K562 (cell line): ENCODE measurements around the gene EXOSC6. TPM values are rescaled to one million over a fixed set of nuclear protein-coding genes. Genes with fewer than 3 reads are reported as not detected.
A peak's percentile ranks its signal among the peaks of the same experiment; 100 is the strongest.

Experiments
- ATAC-seq: fragments of 200-7000 bp; cut with Tn5 transposase; 3 replicates; pipeline ENCODE4 v1.9.1; 2020; ENCODE audit warnings: moderate library complexity
- BruUV-seq: library from RNA; stranded (reverse); fragments of 400-500 nt; replicated peaks from 2 replicates; lab custom pipeline; 2021; lab: Mats Ljungman, UMichigan
- CTCF ChIA-PET: fragments of 300-600 bp; formaldehyde crosslinking; extraction: SDS; loops from one replicate; lab custom pipeline; 2021; ENCODE audit warnings: low intra/inter-chr PET ratio; lab: Yijun Ruan, JAX
- POLR2A ChIA-PET: fragments of 300-600, 350-650 bp; sonication (Branson Sonifier 250); formaldehyde crosslinking; extraction: SDS; loops from one replicate; lab custom pipeline; 2021; ENCODE audit warnings: antibody characterized with exemption, inconsistent platforms; lab: Yijun Ruan, JAX
- DNase-seq, 4 experiments: peaks; one replicate each; pipeline versions ENCODE4 v3.0.0 to v3.0.0-alpha.2; 2011 to 2018; ENCODE audit warnings: low spot score in 3 of 4, mixed read lengths in 3 of 4; ENCODE audit errors: extremely low read depth in 1 of 4
- FAIRE-seq: peaks from 2 replicates; lab custom pipeline; 2011; peaks lifted over from hg19 to GRCh38; lab: Jason Lieb, UNC
- H2AFZ ChIP-seq: 2 replicates; pipeline ENCODE4 v1.6.0; 2011; ENCODE audit warnings: low read depth, low read length, control low read depth, inconsistent platforms
- H3K27ac ChIP-seq: fragments of 200-600 bp; 3 replicates; pipeline ENCODE4 v1.8.0; 2011; ENCODE audit warnings: low read depth, mild to moderate bottlenecking, control low read depth, inconsistent platforms, low read length, moderate library complexity, mixed read lengths; ENCODE audit errors: extremely low read depth
- H3K27me3 ChIP-seq, 2 experiments: fragments of 300-600 bp in 1 of 2; 2 replicates in 1 of 2; 3 replicates in 1 of 2; pipeline versions ENCODE4 v1.6.0 to v1.8.0; 2011; ENCODE audit warnings: inconsistent platforms in 2 of 2, low read length in 2 of 2, mild to moderate bottlenecking in 1 of 2, mixed read lengths in 1 of 2, moderate library complexity in 1 of 2; ENCODE audit not compliant: control insufficient read depth in 2 of 2, insufficient read depth in 2 of 2
- H3K36me3 ChIP-seq: fragments of 300-600 bp; 3 replicates; pipeline ENCODE4 v1.8.0; 2011; ENCODE audit warnings: mild to moderate bottlenecking, low read length, inconsistent platforms; ENCODE audit not compliant: control insufficient read depth, insufficient read depth
- H3K4me1 ChIP-seq, 2 experiments: fragments of 200-600 bp in 1 of 2; replicated peaks in 1 of 2; 2 replicates in 1 of 2; 3 replicates in 1 of 2; pipeline versions ENCODE4 v1.5.1 to v1.8.0; 2011; ENCODE audit warnings: inconsistent platforms in 2 of 2, low read length in 2 of 2, mild to moderate bottlenecking in 1 of 2, mixed read lengths in 1 of 2, moderate library complexity in 1 of 2; ENCODE audit not compliant: control insufficient read depth in 2 of 2, insufficient read depth in 2 of 2
- H3K4me2 ChIP-seq: 2 replicates; pipeline ENCODE4 v1.6.1; 2011; ENCODE audit warnings: low read length, control low read depth, inconsistent platforms, mixed read lengths; ENCODE audit not compliant: insufficient read depth
- H3K4me3 ChIP-seq: fragments of 200-600 bp; sonication (generic), shearing (Covaris generic); 2 replicates; pipeline ENCODE4 v1.5.1; 2016; ENCODE audit warnings: control low read depth, inconsistent platforms
- H3K79me2 ChIP-seq: fragments of 200-600 bp; 3 replicates; pipeline ENCODE4 v1.8.0; 2011; ENCODE audit warnings: low read length, inconsistent platforms; ENCODE audit not compliant: control insufficient read depth, insufficient read depth
- H3K9ac ChIP-seq, 2 experiments: 2 replicates each; pipeline versions ENCODE4 v1.6.0 to v1.6.1; 2011; ENCODE audit warnings: low read depth in 2 of 2, low read length in 2 of 2, control low read depth in 1 of 2, inconsistent platforms in 1 of 2, mild to moderate bottlenecking in 1 of 2, mixed read lengths in 1 of 2; ENCODE audit not compliant: insufficient read depth in 1 of 2
- H3K9me1 ChIP-seq: one replicate; pipeline ENCODE4 v1.6.0; 2011; ENCODE audit warnings: inconsistent platforms, mild to moderate bottlenecking, low read length, moderate library complexity; ENCODE audit not compliant: control insufficient read depth, insufficient read depth
- H3K9me3 ChIP-seq: replicated peaks from 2 replicates; pipeline ENCODE4 v1.5.1; 2011; ENCODE audit warnings: low read depth, low read length, inconsistent platforms; ENCODE audit not compliant: control insufficient read depth, insufficient read depth
- H4K20me1 ChIP-seq: replicated peaks from 2 replicates; pipeline ENCODE4 v1.6.1; 2011; ENCODE audit warnings: low read length, inconsistent platforms, mixed read lengths; ENCODE audit not compliant: control insufficient read depth, insufficient read depth
- BRF2 ChIP-seq: IDR thresholded peaks from 3 replicates; pipeline ENCODE4 v1.6.1; 2011; ENCODE audit warnings: borderline replicate concordance, mild to moderate bottlenecking; ENCODE audit not compliant: insufficient read length, insufficient read depth
- CTCF ChIP-seq, 3 experiments: IDR thresholded peaks in 2 of 3; conservative IDR thresholded peaks in 1 of 3; 2 replicates each; pipeline ENCODE4 v1.5.1; 2011 to 2012; ENCODE audit warnings: low read length in 3 of 3, mild to moderate bottlenecking in 3 of 3, control low read depth in 2 of 3, improper control_type of control experiment in 1 of 3, inconsistent platforms in 1 of 3, low read depth in 1 of 3, mixed read lengths in 1 of 3, moderate library complexity in 1 of 3; ENCODE audit not compliant: insufficient read depth in 2 of 3
- FOXA3 ChIP-seq, 2 experiments: fragments of 450-650 bp in 1 of 2; sonication (generic) in 1 of 2; formaldehyde crosslinking; IDR thresholded peaks in 1 of 2; conservative IDR thresholded peaks in 1 of 2; 2 replicates each; pipeline versions ENCODE4 v1.4.0 to v1.8.0; 2020 to 2022; ENCODE audit warnings: mild to moderate bottlenecking in 2 of 2, missing genetic modification reagents in 1 of 2
- FOXJ2 ChIP-seq: fragments of 200-800 bp; sonication (Bioruptor generic); IDR thresholded peaks from 2 replicates; pipeline ENCODE4 v1.6.1; 2016; ENCODE audit warnings: missing genetic modification characterization, missing compliant biosample characterization
- FOXJ3 ChIP-seq: sonication (generic); formaldehyde crosslinking; IDR thresholded peaks from 2 replicates; pipeline ENCODE4 v1.4.0; 2020; ENCODE audit warnings: mild to moderate bottlenecking, missing genetic modification reagents
- FOXK1 ChIP-seq: sonication (generic); formaldehyde crosslinking; IDR thresholded peaks from 2 replicates; pipeline ENCODE4 v1.8.0; 2022; ENCODE audit warnings: missing genetic modification reagents, mild to moderate bottlenecking, borderline replicate concordance
- GABPB1 ChIP-seq: sonication (generic); formaldehyde crosslinking; IDR thresholded peaks from 2 replicates; pipeline ENCODE4 v1.8.0; 2022; ENCODE audit warnings: mild to moderate bottlenecking, missing genetic modification reagents
- HDGF ChIP-seq: fragments of 450-650 bp; IDR thresholded peaks from 2 replicates; pipeline ENCODE4 v1.6.1; 2016
- KDM1A ChIP-seq, 2 experiments: fragments of 450-650 bp; IDR thresholded peaks; 2 replicates each; pipeline ENCODE4 v1.6.1; 2016; ENCODE audit warnings: mild to moderate bottlenecking in 2 of 2
- POLR2AphosphoS2 ChIP-seq: IDR thresholded peaks from 2 replicates; pipeline ENCODE4 v1.6.1; 2012; ENCODE audit warnings: low read length, improper control_type of control experiment
- POLR2G ChIP-seq: fragments of 200-400 bp; formaldehyde crosslinking; IDR thresholded peaks from 2 replicates; pipeline ENCODE4 v1.6.1; 2017; ENCODE audit warnings: low read depth, mild to moderate bottlenecking, antibody characterized with exemption, low read length, moderate library complexity
- RBFOX2 ChIP-seq: fragments of 200-400 bp; formaldehyde crosslinking; IDR thresholded peaks from 2 replicates; pipeline ENCODE4 v1.6.1; 2017; ENCODE audit warnings: low read depth, mild to moderate bottlenecking, low read length, moderate library complexity
- RBM22 ChIP-seq: fragments of 200-400 bp; formaldehyde crosslinking; IDR thresholded peaks from 2 replicates; pipeline ENCODE4 v1.6.1; 2018; ENCODE audit warnings: low read length, low read depth; ENCODE audit not compliant: poor library complexity, severe bottlenecking
- SP2 ChIP-seq: IDR thresholded peaks from 2 replicates; pipeline ENCODE4 v1.6.1; 2011; ENCODE audit warnings: mild to moderate bottlenecking, low read depth, low read length, moderate library complexity; ENCODE audit not compliant: poor library complexity, severe bottlenecking; ENCODE audit errors: extremely low read depth
- TAF1 ChIP-seq: IDR thresholded peaks from 2 replicates; pipeline ENCODE4 v1.6.1; 2011; ENCODE audit warnings: mild to moderate bottlenecking, low read length, moderate library complexity; ENCODE audit not compliant: insufficient read depth, control insufficient read depth, severe bottlenecking; ENCODE audit errors: extremely low read depth
- TAF15 ChIP-seq: fragments of 200-400 bp; formaldehyde crosslinking; IDR thresholded peaks from 2 replicates; pipeline ENCODE4 v1.6.1; 2017; ENCODE audit warnings: mild to moderate bottlenecking, low read depth, low read length, moderate library complexity
- TEAD2 ChIP-seq: fragments of 450-650 bp; IDR thresholded peaks from 2 replicates; pipeline ENCODE4 v1.6.1; 2016; ENCODE audit warnings: missing genetic modification characterization, control low read depth, missing compliant biosample characterization
- ZNF143 ChIP-seq: sonication (generic); formaldehyde crosslinking; IDR thresholded peaks from 2 replicates; pipeline ENCODE4 v1.9.0; 2022; ENCODE audit warnings: mild to moderate bottlenecking, missing genetic modification reagents
- ZNF282 ChIP-seq: sonication (generic); formaldehyde crosslinking; IDR thresholded peaks from 2 replicates; pipeline ENCODE4 v1.8.1; 2023; ENCODE audit warnings: missing genetic modification reagents
- WGBS: fragments of 100-300 bp; shearing (Covaris generic); methylation state at CpG from one replicate; pipeline ENCODE4 v1.1.6; 2016; ENCODE audit warnings: low coverage, mixed read lengths; ENCODE audit not compliant: insufficient coverage; ENCODE audit errors: missing lambda C conversion rate; 5-methylcytosine and 5-hydroxymethylcytosine counted together
- in situ Hi-C: fragments of 300-500 bp; cut with MboI; formaldehyde crosslinking; loops from 4 replicates; pipeline ENCODE4 v1.15.0; 2018; ENCODE audit warnings: inconsistent platforms, mixed read lengths
- intact Hi-C: fragments of 100-400 bp; cut with micrococcal nuclease; formaldehyde crosslinking; loops from 2 replicates; pipeline ENCODE4 v1.14.2; 2022
- polyA plus RNA-seq, 8 experiments: library from polyadenylated mRNA; depleted of rRNA in 4 of 8; stranded (reverse) in 5 of 8; unstranded in 3 of 8; fragments of >200 nt; fragmentation: Nextera tagmentation in 2 of 8; fragmentation: Illumina TruSeq in 1 of 8; extraction: Ambion mirVana in 2 of 8; extraction: Trizol in 1 of 8; gene quantifications; 2 replicates each; pipeline versions ENCODE4 v1.2.1 to v1.2.3, GENCODE V29; 2011 to 2014; ENCODE audit warnings: inconsistent platforms in 1 of 8, missing spikeins in 1 of 8
- total RNA-seq, 7 experiments: library from RNA; depleted of rRNA in 6 of 7; stranded (reverse); fragments of >200 nt in 6 of 7; fragmentation: Illumina TruSeq in 2 of 7; extraction: Trizol in 2 of 7; gene quantifications; 2 replicates each; pipeline versions ENCODE4 v1.2.1 to v1.2.3, GENCODE V29; 2011 to 2021; ENCODE audit warnings: low replicate concordance in 1 of 7

The EXOSC6 gene
- total and polyA plus RNA-seq, 9 of the 15 experiments (the other 6 are each of a cell fraction or from before 2014, with no cell fraction given), result 9.2 to 29.0 (median 15.6) TPM

GRCh38 chr16:70253291-70254106 lies 1.8 kb upstream of the EXOSC6 start:
- Histone ChIP-seq H3K4me3 (no peak overlapping the region), H3K27ac (no peak overlapping the region), H3K9ac (peak overlapping the region in 1 of 2 experiments; percentile 65; a peak in 2 of 4 replicates), H4K20me1 (peaks cover 33% of the 10 kb centered on the region), H3K4me2 (no peak overlapping the region), H3K27me3 (no peaks in the 10 kb centered on the region), H3K4me1 (peaks cover 5 to 20% of the 10 kb centered on the region in 2 experiments; a peak in 4 of 5 replicates), H3K9me3 (no peaks in the 10 kb centered on the region), H2AFZ (no peak overlapping the region), H3K36me3 (peaks cover 74% of the 10 kb centered on the region), H3K9me1 (no peaks in the 10 kb centered on the region), H3K79me2 (peaks cover 32% of the 10 kb centered on the region)
- intact Hi-C loops, result no loop called here
- WGBS, result 82% methylated on average over 16 of the region's 16 CpGs
- no TSS peak for BruUV-seq
- ATAC-seq (peak; percentile 12), FAIRE-seq (no peak), DNase-seq (peak; percentile 33 to 63 (median 42))
- TF ChIP-seq RBFOX2 (peak; percentile 65), CTCF (IDR thresholded peaks at IDR 0.05 in 2 of 3, conservative IDR thresholded peaks at IDR 0.05 in 1 of 3; ENCODE audit: insufficient read depth in 2 of 3, low read depth in 1 of 3, low read length in 3 of 3) (peak; percentile 51 to 72 (median 53)), FOXJ2 (tag) (0 out of 2 replicates have a peak, but pooled peaks have one; percentile 49), TAF15 (no peak), TEAD2 (tag) (no peak), ZNF282 (peak; percentile 27; the same call in 1 of the 2 replicates), FOXJ3 (no peak), ZNF143 (CRISPR knock-in tag) (no peak), RBM22 (peak; percentile 89), FOXK1 (CRISPR knock-in tag) (peak; percentile 8; the same call in 1 of the 2 replicates), FOXA3 (CRISPR knock-in tag; conservative IDR thresholded peaks at IDR 0.05 in 1 of 2, IDR thresholded peaks at IDR 0.05 in 1 of 2) (no peak), TAF1 (no peak), KDM1A (IDR thresholded peaks at IDR 0.05) (no peak), SP2 (no peak), POLR2G (peak; percentile 84), GABPB1 (no peak), POLR2AphosphoS2 (0 out of 2 replicates have a peak, but pooled peaks have one; percentile 2), HDGF (no peak), BRF2 (no peak)
- in situ Hi-C loops, result no loop called here
- ChIA-PET POLR2A (interaction anchor here (0.6 to 4.9 kb wide), 9 partner anchors 9 to 399 kb away, joined by 3 to 57 read pairs (median 7); partner anchors contain the start of gene AARS1), CTCF (interaction anchor here (0.6 kb wide), 1 partner anchor 741 kb away, joined by 3 read pairs; no protein-coding TSS in a partner anchor)
